Urothelium cell line (cell line): Measurements from ENCODE around the gene ADIPOR1.
"Not testable (repeated sequence)": the region's sequence is repeated elsewhere in the genome, so short reads cannot be mapped to it uniquely, and the experiment has no call there.

ENCODE experiments used
- DNase-seq: peaks from one replicate; pipeline ENCODE4 v3.0.0; 2011; ENCODE audit warnings: low spot score, mixed read lengths
- FAIRE-seq: peaks from 2 replicates; lab custom pipeline; 2011; peaks lifted over from hg19 to GRCh38; lab: Jason Lieb, UNC

The ADIPOR1 gene

GRCh38 chr1:202957733-202958543 lies at the start of gene ADIPOR1:
TSS of gene ADIPOR1 (minus strand) at chr1:202958312. CDS start at chr1:202951070, 7,242 bp downstream.
- FAIRE-seq = peak; percentile 5
- DNase-seq = peak; percentile 98

GRCh38 chr1:203006948-203007871 lies 49.1 kb upstream of the ADIPOR1 start, which contains the start of gene TMEM183A:
TSS of gene TMEM183A (plus strand) at chr1:203007374. CDS start at chr1:203007466, 92 bp downstream.
- peak; percentile 97 for DNase-seq
- FAIRE-seq = peak; percentile 94

GRCh38 chr1:203005395-203006142 lies 47.5 kb upstream of the ADIPOR1 start:
- not testable (repeated sequence) for DNase-seq, FAIRE-seq

- FAIRE-seq (no peak), DNase-seq (no peak)
Observed at GRCh38 chr1:203002951-203003350, 44.8 kb upstream of the ADIPOR1 start.

GRCh38 chr1:203001986-203002385 lies 43.9 kb upstream of the ADIPOR1 start:
- no peak for DNase-seq
- FAIRE-seq = no peak

GRCh38 chr1:203000217-203000944 lies 42.3 kb upstream of the ADIPOR1 start:
- DNase-seq (no peak), FAIRE-seq (no peak)

- DNase-seq = peak; percentile 32
- no peak for FAIRE-seq
Observed at GRCh38 chr1:202998836-202999750, 41.0 kb upstream of the ADIPOR1 start.

- FAIRE-seq = no peak
Observed at GRCh38 chr1:202994756-202995155, 36.6 kb upstream of the ADIPOR1 start.

GRCh38 chr1:202991112-202991511 lies 33.0 kb upstream of the ADIPOR1 start:
- FAIRE-seq = no peak
- DNase-seq = no peak

More at GRCh38 chr1:202994756-202995155, 36.6 kb upstream of the ADIPOR1 start:
- no peak for DNase-seq

GRCh38 chr1:202989879-202990278 lies 31.8 kb upstream of the ADIPOR1 start:
- FAIRE-seq (no peak), DNase-seq (no peak)

GRCh38 chr1:202987922-202988583 lies 29.9 kb upstream of the ADIPOR1 start:
- no peak for DNase-seq
- FAIRE-seq = no peak

GRCh38 chr1:202987255-202987654 lies 29.1 kb upstream of the ADIPOR1 start:
- no peak for FAIRE-seq
- no peak for DNase-seq

GRCh38 chr1:202986120-202986519 lies 28.0 kb upstream of the ADIPOR1 start:
- not testable (repeated sequence) for FAIRE-seq, DNase-seq

- DNase-seq = no peak
- no peak for FAIRE-seq
Observed at GRCh38 chr1:202982715-202983430, 24.8 kb upstream of the ADIPOR1 start.

- DNase-seq = no peak
- no peak for FAIRE-seq
Observed at GRCh38 chr1:202981939-202982338, 23.8 kb upstream of the ADIPOR1 start.

- DNase-seq (no peak), FAIRE-seq (no peak)
Observed at GRCh38 chr1:202979459-202979858, 21.3 kb upstream of the ADIPOR1 start.

GRCh38 chr1:202976633-202977032 lies 18.5 kb upstream of the ADIPOR1 start:
- no peak for DNase-seq
- no peak for FAIRE-seq

GRCh38 chr1:202974856-202975255 lies 16.7 kb upstream of the ADIPOR1 start:
- FAIRE-seq = no peak
- DNase-seq = no peak
